Stimulated activated CD8-positive, alpha-beta memory T cell treated with anti-CD3 and anti-CD28 coated beads, Interleukin-4, amount 100 ng/mL, for 4 hours (primary cell): ENCODE data around the gene LGALS7B.
"Not testable (repeated sequence)": the region's sequence is repeated elsewhere in the genome, so short reads cannot be mapped to it uniquely, and the experiment has no call there.

Experiments
- DNase-seq, 2 donors: peaks; one replicate each; pipeline ENCODE4 v3.0.0-alpha.2; 2020; ENCODE audit warnings: low read depth in 2 of 2, low spot score in 1 of 2

Gene LGALS7B

GRCh38 chr19:38793671-38794070 lies 4.7 kb downstream of the LGALS7B start:
- DNase-seq, result no peak

DNA sequence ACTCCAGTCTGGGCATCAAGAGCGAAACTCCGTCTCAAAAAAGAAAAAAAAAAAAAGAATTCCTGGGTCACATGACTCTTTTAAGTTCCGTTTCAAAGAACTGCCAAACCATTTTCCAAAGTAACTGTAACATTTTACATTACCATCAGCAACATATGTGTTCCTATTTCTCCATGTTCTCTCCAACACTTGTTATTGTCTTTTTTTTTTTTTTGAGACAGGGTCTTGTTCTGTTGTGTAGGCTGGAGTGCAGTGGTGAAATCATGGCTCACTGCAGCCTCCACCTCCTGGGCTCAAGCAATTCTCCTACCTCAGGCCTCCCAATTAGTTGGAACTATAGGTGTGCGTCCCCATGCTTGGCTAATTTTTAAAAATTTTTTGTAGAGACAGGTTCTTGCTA lies 6.5 kb downstream of the LGALS7B start:
- no peak for DNase-seq

- no peak for DNase-seq
Observed at GRCh38 chr19:38796154-38796553, 7.2 kb downstream of the LGALS7B start.

GRCh38 chr19:38797781-38798180 lies 8.8 kb downstream of the LGALS7B start:
- DNase-seq, result not testable (repeated sequence)

DNA sequence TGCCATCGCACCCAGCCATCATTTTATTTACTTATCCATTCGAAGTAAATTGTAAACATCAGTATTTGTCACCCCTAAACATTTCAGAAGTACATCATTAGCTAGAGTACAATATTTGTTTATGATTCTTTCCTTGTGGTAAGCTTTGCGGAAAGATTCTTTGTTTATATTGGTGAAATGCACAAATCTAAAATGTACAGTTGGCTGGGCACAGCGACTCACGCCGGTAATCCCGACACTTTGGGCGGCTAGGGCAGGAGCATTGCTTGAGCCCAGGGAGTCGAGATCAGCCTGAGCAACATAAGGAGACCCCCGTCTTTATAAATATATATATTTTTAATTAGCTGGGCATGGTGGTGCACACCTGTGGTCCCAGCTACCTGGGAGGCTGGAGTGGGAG lies 10.1 kb downstream of the LGALS7B start:
- no peak for DNase-seq

- DNase-seq, result no peak
Observed at GRCh38 chr19:38800577-38801347, 11.8 kb downstream of the LGALS7B start.

- DNase-seq, result no peak
Observed at GRCh38 chr19:38801359-38802095, 12.5 kb downstream of the LGALS7B start.

GRCh38 chr19:38803543-38803942 lies 14.5 kb downstream of the LGALS7B start:
- DNase-seq, result no peak

- no peak for DNase-seq
Observed at GRCh38 chr19:38805180-38805579, 16.2 kb downstream of the LGALS7B start.

DNA sequence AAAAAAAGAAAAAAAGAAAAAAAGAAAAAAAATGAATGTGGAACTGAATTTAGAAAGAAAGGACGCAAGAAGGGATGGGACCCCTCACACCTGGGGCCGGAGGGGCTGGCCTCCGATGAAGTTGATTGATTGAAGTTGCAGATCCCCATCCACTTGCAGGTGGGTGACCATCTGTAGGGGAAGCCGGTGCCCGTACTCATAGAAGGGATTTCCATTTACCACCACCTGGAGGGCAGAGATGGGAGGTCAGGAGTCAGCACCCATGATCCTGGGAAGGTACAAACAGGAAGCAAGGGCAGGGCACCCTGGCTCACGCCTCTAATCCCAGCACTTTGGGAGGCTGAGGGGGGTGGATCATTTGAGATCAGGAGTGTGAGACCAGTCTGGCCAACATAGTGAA lies 17.4 kb downstream of the LGALS7B start:
- DNase-seq, result no peak

- not testable (repeated sequence) for DNase-seq
Observed at GRCh38 chr19:38807374-38808098, 18.5 kb downstream of the LGALS7B start.

- DNase-seq, result no peak
Observed at GRCh38 chr19:38808741-38809140, 19.7 kb downstream of the LGALS7B start.

DNA sequence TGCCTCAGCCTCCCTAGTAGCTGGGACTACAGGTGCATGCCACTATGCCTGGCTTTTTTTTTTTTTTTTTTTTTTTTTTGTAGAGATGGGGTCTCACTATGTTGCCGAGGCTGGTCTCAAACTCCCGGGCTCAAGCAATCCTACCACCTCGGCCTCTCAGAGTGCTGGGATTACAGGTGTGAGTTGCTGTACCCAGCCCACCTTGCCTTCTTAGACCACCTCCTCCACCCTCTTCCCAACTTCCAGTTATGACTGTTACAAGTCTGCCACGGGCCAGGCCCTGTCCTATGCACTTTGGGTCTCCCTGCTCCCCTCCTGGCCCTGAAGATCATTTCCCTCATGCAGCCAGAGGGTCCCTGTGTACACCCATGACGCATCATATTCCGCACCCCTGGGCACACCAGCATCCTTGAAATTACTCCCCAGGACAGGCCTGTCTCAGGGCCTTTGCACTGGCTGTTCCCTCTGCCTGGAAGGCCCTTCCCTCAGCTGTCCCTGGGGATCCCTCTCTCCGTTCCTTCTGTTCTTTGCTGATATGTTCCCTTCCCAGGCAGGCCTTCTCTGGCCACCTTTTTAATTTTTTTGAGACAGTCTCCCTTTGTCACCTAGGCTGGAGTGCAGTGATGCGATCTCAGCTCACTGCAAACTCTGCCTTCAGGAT lies 20.7 kb downstream of the LGALS7B start:
- DNase-seq, result no peak

- DNase-seq, result no peak
Observed at GRCh38 chr19:38812009-38812840, 23.2 kb downstream of the LGALS7B start.

- no peak for DNase-seq
Observed at GRCh38 chr19:38812841-38813320, 23.9 kb downstream of the LGALS7B start, which contains the start of gene LGALS4. TSS of gene LGALS4 (minus strand) at chr19:38812945. CDS start at chr19:38812886, 59 bp downstream.

- no peak for DNase-seq
Observed at GRCh38 chr19:38813323-38813722, 24.3 kb downstream of the LGALS7B start.

- DNase-seq, result not testable (repeated sequence)
Observed at GRCh38 chr19:38813932-38814331, 24.9 kb downstream of the LGALS7B start.

DNA sequence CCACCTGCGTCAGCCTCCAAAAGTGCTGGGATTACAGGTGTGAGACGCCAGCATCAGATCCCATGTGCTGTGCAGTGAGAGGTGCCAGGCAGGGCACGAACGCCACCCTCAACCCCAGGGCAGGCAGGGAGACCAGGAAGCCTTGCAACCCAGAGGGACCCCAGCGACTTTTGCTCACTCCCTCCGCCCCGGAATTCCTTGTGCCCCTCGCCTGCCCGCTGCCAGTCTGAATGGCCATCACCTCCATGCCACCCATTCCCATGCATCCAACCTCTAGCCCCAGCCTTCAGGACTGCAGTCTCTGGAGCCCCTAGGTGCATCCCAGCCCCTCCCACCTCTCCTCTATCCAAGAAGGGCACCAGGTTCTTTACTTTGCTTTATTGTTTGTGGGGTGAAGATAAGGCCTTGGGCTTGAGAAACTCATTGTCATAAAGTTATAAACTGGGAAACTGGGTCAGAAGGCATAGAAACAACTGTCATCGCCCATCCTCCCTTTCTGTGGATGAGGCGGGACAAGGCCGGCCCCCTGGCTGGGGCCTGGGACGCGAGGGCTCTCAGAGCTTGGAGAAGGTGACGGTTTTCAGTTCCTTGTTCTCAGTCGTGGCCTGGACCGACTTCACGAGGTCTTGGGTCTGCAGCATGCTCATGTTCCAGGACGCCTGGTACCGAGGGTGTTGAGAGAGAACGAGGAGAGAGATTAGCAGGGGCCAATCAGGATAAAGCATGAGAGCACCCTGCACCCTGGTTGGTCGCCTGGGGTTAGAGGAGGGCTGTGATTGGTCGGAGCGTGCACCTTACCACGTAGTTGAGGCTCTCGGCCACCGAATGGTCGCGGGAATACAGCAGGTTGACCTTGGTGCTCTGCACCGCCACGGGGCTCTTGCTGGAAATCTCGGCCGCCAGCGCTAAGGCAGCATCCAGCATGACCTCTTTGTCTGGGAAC lies 26.3 kb downstream of the LGALS7B start:
- DNase-seq, result no peak

DNA sequence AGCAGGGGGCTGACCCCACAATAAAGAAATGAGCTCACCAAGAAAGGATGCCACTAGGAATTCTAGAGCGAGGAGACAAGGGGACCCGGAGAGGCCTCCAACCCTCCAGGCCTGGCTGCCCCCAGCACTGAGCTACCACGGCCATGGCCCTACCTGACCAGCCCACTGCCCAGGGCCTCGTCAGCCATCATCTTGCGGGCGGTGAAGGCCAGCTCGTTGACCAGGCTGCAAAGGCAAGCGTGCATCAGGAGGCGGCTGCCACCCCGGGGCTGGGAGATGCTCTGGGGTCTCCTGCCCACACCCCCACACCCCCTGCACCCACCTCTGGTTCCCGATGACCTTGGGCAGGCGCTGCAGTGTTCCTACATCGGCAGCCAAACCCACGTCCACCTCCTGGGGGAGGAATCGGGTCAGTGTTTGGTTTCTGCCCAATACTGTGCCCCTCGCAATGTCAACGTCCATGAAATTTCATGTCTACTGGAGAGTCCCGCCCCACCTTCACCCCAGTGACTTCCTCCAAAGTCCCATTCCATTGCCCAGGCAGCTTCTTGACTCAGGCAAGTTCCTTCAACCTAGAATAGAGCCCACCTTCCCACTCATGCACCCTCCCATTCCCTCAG lies 27.2 kb downstream of the LGALS7B start:
- DNase-seq, result no peak
